Suprapubic skin (tissue), 4 donors: ENCODE measurements around the gene NCDN. TPM values are rescaled to one million over a fixed set of nuclear protein-coding genes. Genes with fewer than 3 reads are reported as not detected.
"Not testable (repeated sequence)": the region's sequence is repeated elsewhere in the genome, so short reads cannot be mapped to it uniquely, and the experiment has no call there.

Source experiments
- DNase-seq, 2 donors: peaks; one replicate each; pipeline ENCODE4 v3.0.0-alpha.2; 2019; ENCODE audit warnings: low spot score in 2 of 2
- H3K27ac ChIP-seq: fragments of 200-600 bp; sonication (generic); one replicate; pipeline ENCODE4 v1.5.1; 2019
- H3K27me3 ChIP-seq: fragments of 200-600 bp; sonication (generic); one replicate; pipeline ENCODE4 v1.5.1; 2019
- H3K36me3 ChIP-seq: fragments of 200-600 bp; sonication (generic); one replicate; pipeline ENCODE4 v1.5.1; 2019
- H3K4me1 ChIP-seq: fragments of 200-600 bp; sonication (generic); one replicate; pipeline ENCODE4 v1.5.1; 2019
- H3K4me3 ChIP-seq: fragments of 200-600 bp; sonication (generic); one replicate; pipeline ENCODE4 v1.5.1; 2019; ENCODE audit warnings: mild to moderate bottlenecking
- H3K9me3 ChIP-seq: fragments of 200-600 bp; sonication (generic); one replicate; pipeline ENCODE4 v1.5.1; 2019
- EP300 ChIP-seq: sonication (generic); formaldehyde crosslinking; IDR thresholded peaks from one replicate; pipeline ENCODE4 v1.6.1; 2017; ENCODE audit warnings: antibody characterized with exemption
- POLR2A ChIP-seq, 2 donors: fragments of 450-650 bp; IDR thresholded peaks; one replicate each; pipeline ENCODE4 v1.6.1; 2017; ENCODE audit warnings: antibody characterized with exemption in 2 of 2, mild to moderate bottlenecking in 2 of 2, moderate library complexity in 2 of 2
- POLR2AphosphoS5 ChIP-seq, 3 donors: sonication (generic); formaldehyde crosslinking; IDR thresholded peaks; one replicate each; pipeline ENCODE4 v1.6.1; 2017; ENCODE audit warnings: antibody characterized with exemption in 3 of 3
- WGBS: methylation state at CpG from one replicate; pipeline ENCODE4 v1.1.5; 2018; 5-methylcytosine and 5-hydroxymethylcytosine counted together
- total RNA-seq, 4 donors: library from RNA; depleted of rRNA; stranded (reverse); fragments of >200 nt; gene quantifications; one replicate each; pipeline ENCODE4 v1.1.0, GENCODE V29; 2016
- TF ChIP-seq, protein P1 (sequence below), 2 donors: fragments of 200-600 bp in 1 of 2; fragments of 450-650 bp in 1 of 2; sonication (generic) in 1 of 2; IDR thresholded peaks; one replicate each; pipeline ENCODE4 v1.5.1; 2016 to 2019; ENCODE audit warnings: antibody characterized with exemption in 2 of 2, mild to moderate bottlenecking in 1 of 2, moderate library complexity in 1 of 2

NCDN gene
- total RNA-seq, 4 donors from 2014 or later = 14.1 to 26.2 (median 24.1) TPM

DNA sequence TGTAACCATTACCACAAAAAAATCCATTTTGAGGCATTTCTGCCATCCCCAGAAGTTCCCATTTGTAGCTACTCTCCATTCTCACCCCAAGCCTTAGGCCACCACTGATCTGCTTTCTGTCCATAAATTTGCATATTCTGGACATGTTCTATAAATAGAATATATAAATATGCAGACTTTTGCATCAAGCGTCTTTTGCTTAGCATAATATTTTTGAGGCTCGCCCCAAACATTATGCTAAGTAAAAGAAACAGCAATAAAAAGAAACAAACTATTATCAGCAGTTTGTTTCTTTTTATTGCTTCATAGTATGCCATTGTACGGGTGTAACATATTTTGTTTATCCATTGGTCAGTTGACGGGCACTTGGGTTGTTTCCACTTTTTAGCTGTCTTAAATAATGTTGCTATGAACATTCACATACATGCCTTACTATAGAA is 23.4 kb downstream of the NCDN start:
- H3K4me1 ChIP-seq = peaks cover 20% of the 10 kb centered on the region
- H3K36me3 ChIP-seq = no peaks in the 10 kb centered on the region
- 78% methylated on average over 4 of the region's 4 CpGs for WGBS
- TF ChIP-seq POLR2A (IDR thresholded peaks at IDR 0.05) = no peak
- TF ChIP-seq, protein P1, sequence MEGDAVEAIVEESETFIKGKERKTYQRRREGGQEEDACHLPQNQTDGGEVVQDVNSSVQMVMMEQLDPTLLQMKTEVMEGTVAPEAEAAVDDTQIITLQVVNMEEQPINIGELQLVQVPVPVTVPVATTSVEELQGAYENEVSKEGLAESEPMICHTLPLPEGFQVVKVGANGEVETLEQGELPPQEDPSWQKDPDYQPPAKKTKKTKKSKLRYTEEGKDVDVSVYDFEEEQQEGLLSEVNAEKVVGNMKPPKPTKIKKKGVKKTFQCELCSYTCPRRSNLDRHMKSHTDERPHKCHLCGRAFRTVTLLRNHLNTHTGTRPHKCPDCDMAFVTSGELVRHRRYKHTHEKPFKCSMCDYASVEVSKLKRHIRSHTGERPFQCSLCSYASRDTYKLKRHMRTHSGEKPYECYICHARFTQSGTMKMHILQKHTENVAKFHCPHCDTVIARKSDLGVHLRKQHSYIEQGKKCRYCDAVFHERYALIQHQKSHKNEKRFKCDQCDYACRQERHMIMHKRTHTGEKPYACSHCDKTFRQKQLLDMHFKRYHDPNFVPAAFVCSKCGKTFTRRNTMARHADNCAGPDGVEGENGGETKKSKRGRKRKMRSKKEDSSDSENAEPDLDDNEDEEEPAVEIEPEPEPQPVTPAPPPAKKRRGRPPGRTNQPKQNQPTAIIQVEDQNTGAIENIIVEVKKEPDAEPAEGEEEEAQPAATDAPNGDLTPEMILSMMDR (IDR thresholded peaks at IDR 0.05) = no peak
- TF ChIP-seq EP300 = no peak
- TF ChIP-seq POLR2AphosphoS5 (IDR thresholded peaks at IDR 0.05) = no peak
- no peak overlapping the region for H3K4me3 ChIP-seq
- H3K9me3 ChIP-seq = no peaks in the 10 kb centered on the region
- peaks cover 6% of the 10 kb centered on the region for H3K27me3 ChIP-seq
- no peak for DNase-seq
- no peak overlapping the region for H3K27ac ChIP-seq

DNA sequence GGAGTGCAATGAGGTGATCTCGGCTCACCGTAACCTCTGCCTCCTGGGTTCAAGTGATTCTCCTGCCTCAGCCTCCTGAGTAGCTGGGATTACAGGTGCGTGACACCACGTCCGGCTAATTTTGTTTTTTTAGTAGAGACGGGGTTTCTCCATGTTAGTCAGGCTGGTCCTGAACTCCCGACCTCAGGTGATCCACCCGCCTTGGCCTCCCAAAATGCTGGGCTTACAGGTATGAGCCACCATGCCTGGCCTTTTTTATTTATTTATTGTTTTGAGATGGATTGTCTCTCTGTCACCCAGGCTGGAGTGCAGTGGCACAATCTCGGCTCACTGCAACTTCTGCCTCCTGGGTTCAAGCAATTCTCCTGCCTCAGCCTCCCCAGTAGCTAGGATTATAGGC is 24.0 kb downstream of the NCDN start:
- H3K4me3 ChIP-seq, H3K27me3 ChIP-seq, DNase-seq, H3K27ac ChIP-seq, H3K9me3 ChIP-seq, H3K36me3 ChIP-seq: not testable (repeated sequence)
- peaks cover 15% of the 10 kb centered on the region for H3K4me1 ChIP-seq
- 96% methylated on average over 9 of the region's 9 CpGs for WGBS

DNA sequence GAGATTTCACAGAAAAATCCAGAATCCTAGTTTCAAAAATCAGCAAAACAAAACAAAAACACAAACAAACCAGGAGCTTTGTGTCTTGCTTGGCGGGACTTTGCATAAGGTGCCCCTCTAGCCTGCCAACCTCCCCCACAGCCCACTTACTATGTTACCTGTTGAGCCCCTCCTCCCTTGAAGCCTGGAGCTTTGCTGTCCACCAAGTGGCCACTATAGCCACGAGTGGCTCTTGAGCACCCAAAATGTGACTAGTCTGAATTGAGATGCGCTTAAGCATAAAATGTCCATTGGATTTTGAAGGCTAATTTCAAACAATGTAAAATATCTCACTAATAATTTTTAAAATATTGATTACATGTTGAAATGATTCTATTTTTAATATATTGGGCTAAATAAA is 27.7 kb downstream of the NCDN start:
- no peaks in the 10 kb centered on the region for H3K4me1 ChIP-seq
- H3K27ac ChIP-seq = no peak overlapping the region
- peaks cover 2% of the 10 kb centered on the region for H3K36me3 ChIP-seq
- 91% methylated on average over 3 of the region's 3 CpGs for WGBS
- DNase-seq = no peak
- H3K27me3 ChIP-seq = no peaks in the 10 kb centered on the region
- no peak overlapping the region for H3K4me3 ChIP-seq
- no peak for TF ChIP-seq POLR2AphosphoS5 (IDR thresholded peaks at IDR 0.05)
- TF ChIP-seq POLR2A (IDR thresholded peaks at IDR 0.05) = no peak
- no peak for TF ChIP-seq EP300
- TF ChIP-seq, protein P1 (IDR thresholded peaks at IDR 0.05) = no peak
- H3K9me3 ChIP-seq = no peaks in the 10 kb centered on the region

DNA sequence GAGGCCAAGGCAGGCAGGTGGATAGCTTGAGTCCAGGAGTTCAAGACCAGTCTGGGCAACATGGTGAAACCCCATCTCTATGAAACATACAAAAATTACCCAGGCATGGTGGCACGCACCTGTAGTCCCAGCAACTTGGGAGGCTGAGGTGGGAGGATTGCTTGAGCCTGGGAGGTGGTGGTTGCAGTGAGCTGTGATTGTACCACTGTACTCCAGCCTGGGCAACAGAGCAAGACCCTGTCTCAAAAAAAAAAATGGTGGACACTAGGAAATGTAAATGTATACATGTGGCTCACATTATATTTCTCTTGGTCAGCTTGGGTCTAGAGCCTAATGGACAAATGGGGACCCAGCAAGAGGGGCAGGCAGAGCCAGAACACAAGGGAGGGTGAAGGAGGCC is 28.2 kb downstream of the NCDN start:
- not testable (repeated sequence) for DNase-seq, H3K27me3 ChIP-seq
- 93% methylated on average over 1 of the region's 1 CpG for WGBS

DNA sequence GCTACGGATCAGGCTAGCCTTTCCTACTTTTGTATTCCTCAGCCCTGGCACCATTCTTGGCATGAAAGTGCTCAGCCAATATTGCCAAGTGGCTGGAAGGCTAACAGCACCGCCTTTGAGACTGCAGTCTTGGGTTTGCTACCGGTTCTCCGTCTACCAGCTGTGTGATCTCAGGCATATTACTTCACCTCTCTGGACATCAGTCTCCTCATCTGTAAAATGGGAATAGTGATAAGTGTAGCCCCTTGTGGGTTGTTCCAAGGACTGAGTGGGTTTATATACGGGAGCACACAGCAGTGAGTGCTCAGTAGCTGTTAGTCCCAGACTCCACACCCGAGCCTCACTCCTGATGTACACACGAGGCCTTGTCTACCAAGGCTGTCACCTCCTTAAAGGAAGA is 29.2 kb downstream of the NCDN start:
- Histone ChIP-seq H3K4me3 (no peak overlapping the region), H3K27ac (no peak overlapping the region), H3K36me3 (peaks cover 17% of the 10 kb centered on the region), H3K9me3 (no peaks in the 10 kb centered on the region), H3K4me1 (no peaks in the 10 kb centered on the region), H3K27me3 (no peaks in the 10 kb centered on the region)
- no peak for DNase-seq
- WGBS = 88% methylated on average over 7 of the region's 7 CpGs
- TF ChIP-seq POLR2AphosphoS5 (IDR thresholded peaks at IDR 0.05) (no peak), EP300 (no peak), POLR2A (IDR thresholded peaks at IDR 0.05) (no peak)
- TF ChIP-seq, protein P1 (IDR thresholded peaks at IDR 0.05) = no peak

More for the DNA sequence above, 28.2 kb downstream of the NCDN start:
- H3K27ac ChIP-seq, H3K4me3 ChIP-seq, H3K4me1 ChIP-seq, H3K36me3 ChIP-seq, H3K9me3 ChIP-seq: not testable (repeated sequence)

DNA sequence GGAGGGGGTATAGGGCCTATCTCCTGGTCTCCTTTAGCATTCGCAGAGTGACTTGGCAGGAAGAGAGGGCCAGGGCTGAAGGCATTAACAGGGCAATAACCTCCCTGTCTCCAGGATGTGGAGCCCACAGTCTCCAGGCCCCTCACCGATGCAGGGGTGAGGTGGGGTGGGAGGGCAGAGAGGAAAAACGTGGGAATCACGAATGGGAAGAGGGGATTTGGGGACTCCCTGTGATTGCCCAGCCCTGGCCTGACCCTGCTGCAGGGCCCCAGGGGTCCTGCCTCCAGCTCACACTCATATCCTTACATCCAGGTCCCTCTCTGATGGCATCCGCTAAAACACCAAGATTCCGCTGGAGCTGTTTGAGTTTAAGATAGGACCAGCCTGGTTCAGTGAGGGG is 30.1 kb downstream of the NCDN start:
- Histone ChIP-seq H3K27me3 (no peaks in the 10 kb centered on the region), H3K36me3 (peaks cover 17% of the 10 kb centered on the region), H3K9me3 (no peaks in the 10 kb centered on the region), H3K4me3 (no peak overlapping the region), H3K4me1 (no peaks in the 10 kb centered on the region), H3K27ac (no peak overlapping the region)
- TF ChIP-seq POLR2AphosphoS5 (IDR thresholded peaks at IDR 0.05) (no peak), EP300 (no peak), POLR2A (IDR thresholded peaks at IDR 0.05) (no peak)
- TF ChIP-seq, protein P1 (IDR thresholded peaks at IDR 0.05) = no peak
- DNase-seq = no peak
- 88% methylated on average over 6 of the region's 6 CpGs for WGBS
